Uterus (tissue), 4 donors: ENCODE measurements around the gene DLGAP1. TPM values are rescaled to one million over a fixed set of nuclear protein-coding genes. Genes with fewer than 3 reads are reported as not detected.
"Not testable (repeated sequence)": the region's sequence is repeated elsewhere in the genome, so short reads cannot be mapped to it uniquely, and the experiment has no call there.

ENCODE experiments used
- DNase-seq, 2 donors: peaks; one replicate each; pipeline ENCODE4 v3.0.0-alpha.2; 2019 to 2020
- H3K27ac ChIP-seq, 2 donors: fragments of 200-600 bp; sonication (generic); 1 replicate in 1 of 2; 2 replicates in 1 of 2; pipeline ENCODE4 v1.5.1; 2016 to 2018
- H3K27me3 ChIP-seq, 2 donors: fragments of 200-600 bp; sonication (generic); one replicate each; pipeline ENCODE4 v1.5.1; 2018 to 2019; ENCODE audit warnings: control low read depth in 1 of 2
- H3K36me3 ChIP-seq, 2 donors: fragments of 200-600 bp; sonication (generic); one replicate each; pipeline ENCODE4 v1.5.1; 2019; ENCODE audit warnings: control low read depth in 1 of 2
- H3K4me1 ChIP-seq, 2 donors: fragments of 200-600 bp; sonication (generic); one replicate each; pipeline ENCODE4 v1.5.1; 2018 to 2019; ENCODE audit warnings: control low read depth in 1 of 2
- H3K4me3 ChIP-seq, 2 donors: fragments of 200-600 bp; sonication (generic); 1 replicate in 1 of 2; 2 replicates in 1 of 2; pipeline ENCODE4 v1.5.1; 2018 to 2019; ENCODE audit warnings: mild to moderate bottlenecking in 1 of 2
- H3K9me3 ChIP-seq, 2 donors: fragments of 200-600 bp; sonication (generic); one replicate each; pipeline ENCODE4 v1.5.1; 2019; ENCODE audit warnings: control low read depth in 1 of 2
- POLR2A ChIP-seq, 2 donors: fragments of 450-650 bp; IDR thresholded peaks; one replicate each; pipeline ENCODE4 v1.6.1; 2016; ENCODE audit warnings: antibody characterized with exemption in 2 of 2, mild to moderate bottlenecking in 1 of 2, moderate library complexity in 1 of 2
- intact Hi-C: fragments of 100-400 bp; cut with DNase I; formaldehyde crosslinking; loops from one replicate; pipeline ENCODE4 v1.15.1; 2023; ENCODE audit warnings: low total_unique reads
- total RNA-seq, 4 donors: library from RNA; depleted of rRNA in 3 of 4; stranded (reverse); fragments of >200 nt in 3 of 4; gene quantifications; one replicate each; pipeline versions ENCODE4 v1.1.0 to v1.2.4, GENCODE V29; 2014 to 2023
- TF ChIP-seq, protein P1 (sequence below), 4 experiments: fragments of 200-600 bp in 2 of 4; fragments of 450-650 bp in 2 of 4; sonication (generic) in 2 of 4; IDR thresholded peaks; one replicate each; pipeline ENCODE4 v1.5.1; 2016 to 2019; ENCODE audit warnings: antibody characterized with exemption in 4 of 4, mild to moderate bottlenecking in 2 of 4, moderate library complexity in 1 of 4
- donor health status: DM: yes; HTN: yes; CAD: no.

The DLGAP1 gene
- total RNA-seq, 4 donors from 2014 or later, result 1.0 to 9.6 (median 3.3) TPM

DNA sequence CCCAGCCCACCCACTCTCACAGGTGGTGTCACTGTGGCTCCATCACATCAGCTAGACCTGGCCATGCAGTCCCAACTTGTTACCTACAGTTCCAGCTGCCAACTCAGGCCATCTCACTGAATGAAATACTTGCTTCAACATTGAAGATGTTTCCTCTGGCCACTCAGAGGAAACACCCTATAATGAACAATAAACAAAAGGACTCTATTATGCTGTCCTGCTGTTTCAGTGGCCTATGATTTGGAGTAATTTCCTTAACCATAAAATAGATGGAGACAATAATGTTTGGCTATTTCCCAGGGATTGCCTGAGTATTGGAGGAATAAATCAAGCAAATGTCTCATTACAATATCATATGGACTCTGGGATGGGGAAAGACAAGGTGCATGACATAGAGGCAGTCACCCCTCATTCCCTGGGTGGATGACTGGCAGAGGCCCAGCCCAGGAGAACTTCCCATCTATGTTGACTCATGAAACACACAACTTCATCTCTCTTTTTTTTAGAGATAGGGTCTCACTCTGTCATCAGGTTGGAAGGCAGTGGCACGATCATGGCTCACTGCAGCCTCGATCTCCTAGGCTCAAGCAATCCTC lies 870.7 kb downstream of the DLGAP1 start:
- DNase-seq, result no peak
- no peak for TF ChIP-seq POLR2A (IDR thresholded peaks at IDR 0.05)
- TF ChIP-seq, protein P1, sequence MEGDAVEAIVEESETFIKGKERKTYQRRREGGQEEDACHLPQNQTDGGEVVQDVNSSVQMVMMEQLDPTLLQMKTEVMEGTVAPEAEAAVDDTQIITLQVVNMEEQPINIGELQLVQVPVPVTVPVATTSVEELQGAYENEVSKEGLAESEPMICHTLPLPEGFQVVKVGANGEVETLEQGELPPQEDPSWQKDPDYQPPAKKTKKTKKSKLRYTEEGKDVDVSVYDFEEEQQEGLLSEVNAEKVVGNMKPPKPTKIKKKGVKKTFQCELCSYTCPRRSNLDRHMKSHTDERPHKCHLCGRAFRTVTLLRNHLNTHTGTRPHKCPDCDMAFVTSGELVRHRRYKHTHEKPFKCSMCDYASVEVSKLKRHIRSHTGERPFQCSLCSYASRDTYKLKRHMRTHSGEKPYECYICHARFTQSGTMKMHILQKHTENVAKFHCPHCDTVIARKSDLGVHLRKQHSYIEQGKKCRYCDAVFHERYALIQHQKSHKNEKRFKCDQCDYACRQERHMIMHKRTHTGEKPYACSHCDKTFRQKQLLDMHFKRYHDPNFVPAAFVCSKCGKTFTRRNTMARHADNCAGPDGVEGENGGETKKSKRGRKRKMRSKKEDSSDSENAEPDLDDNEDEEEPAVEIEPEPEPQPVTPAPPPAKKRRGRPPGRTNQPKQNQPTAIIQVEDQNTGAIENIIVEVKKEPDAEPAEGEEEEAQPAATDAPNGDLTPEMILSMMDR (IDR thresholded peaks at IDR 0.05), result no peak
- intact Hi-C loops, result no loop called here
- no peaks in the 10 kb centered on the region for H3K27me3 ChIP-seq
- H3K4me1 ChIP-seq, result no peaks in the 10 kb centered on the region
- H3K36me3 ChIP-seq, result no peaks in the 10 kb centered on the region
- H3K4me3 ChIP-seq, result no peak overlapping the region
- H3K9me3 ChIP-seq, result no peaks in the 10 kb centered on the region
- H3K27ac ChIP-seq, result no peak overlapping the region

DNA sequence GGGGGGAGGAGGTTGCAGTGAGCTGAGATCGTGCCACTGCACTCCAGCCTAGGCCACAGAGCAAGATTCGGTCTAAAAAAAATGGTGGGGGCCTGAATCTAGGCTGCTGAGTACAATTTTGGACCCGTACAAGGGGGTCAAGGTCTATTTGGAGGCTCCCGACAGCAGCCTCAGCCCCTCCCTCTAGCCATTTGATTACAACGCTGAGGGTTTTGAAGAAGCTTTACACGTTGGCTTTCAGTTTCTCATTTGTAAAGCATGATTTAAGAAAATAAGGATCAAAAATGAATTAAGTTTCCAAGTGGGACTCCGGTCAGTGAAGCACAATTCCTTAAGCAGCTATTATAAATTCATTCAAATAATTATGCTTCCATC lies 871.2 kb downstream of the DLGAP1 start:
- TF ChIP-seq, protein P1 (IDR thresholded peaks at IDR 0.05), result no peak
- TF ChIP-seq POLR2A (IDR thresholded peaks at IDR 0.05), result no peak
- no peak for DNase-seq
- H3K9me3 ChIP-seq, result no peaks in the 10 kb centered on the region
- no peak overlapping the region for H3K27ac ChIP-seq
- no peak overlapping the region for H3K4me3 ChIP-seq
- intact Hi-C loops, result no loop called here
- H3K27me3 ChIP-seq, result no peaks in the 10 kb centered on the region
- H3K4me1 ChIP-seq, result no peaks in the 10 kb centered on the region
- H3K36me3 ChIP-seq, result no peaks in the 10 kb centered on the region

DNA sequence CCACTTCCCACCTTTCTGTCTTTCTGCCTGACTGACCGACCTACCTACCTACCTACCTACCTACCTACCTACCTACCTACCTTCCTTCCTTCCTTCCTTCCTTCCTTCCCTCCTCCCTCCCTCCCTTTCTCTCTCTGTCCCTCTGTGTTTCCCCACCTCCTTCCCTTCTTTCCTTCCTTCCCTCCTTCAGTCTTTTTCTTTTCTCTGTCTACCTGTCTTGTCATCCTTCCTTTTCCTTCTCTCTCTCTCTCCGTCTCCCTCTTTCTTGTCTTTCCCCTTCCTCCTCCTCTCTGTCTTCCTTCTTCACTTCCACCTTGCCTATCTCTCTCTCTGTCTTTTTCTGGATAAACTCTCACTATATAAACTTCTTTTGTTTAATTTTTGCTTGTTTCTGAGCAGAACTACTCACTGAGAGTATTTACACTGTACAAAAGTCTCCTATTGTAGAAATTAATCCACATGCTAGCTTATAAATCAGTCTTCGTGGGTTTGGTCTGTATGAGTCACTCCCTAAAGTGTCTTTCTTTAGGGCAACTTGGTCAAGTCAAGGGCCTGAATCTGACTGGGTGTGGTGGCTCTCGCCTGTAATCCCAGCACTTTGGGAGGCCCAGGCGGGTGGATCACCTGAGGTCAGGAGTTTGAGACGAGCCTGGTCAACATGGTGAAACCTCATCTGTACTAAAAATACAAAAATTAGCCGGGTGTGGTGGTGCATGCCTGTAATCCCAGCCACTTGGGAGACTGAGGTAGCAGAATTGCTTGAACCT lies 871.8 kb downstream of the DLGAP1 start:
- H3K27me3 ChIP-seq, H3K4me1 ChIP-seq, DNase-seq, H3K4me3 ChIP-seq, intact Hi-C loops, H3K9me3 ChIP-seq, H3K27ac ChIP-seq, H3K36me3 ChIP-seq: not testable (repeated sequence)

GRCh38 chr18:3581890-3582289 lies 873.2 kb downstream of the DLGAP1 start:
- H3K4me1 ChIP-seq, result no peaks in the 10 kb centered on the region
- H3K27ac ChIP-seq, result no peak overlapping the region
- DNase-seq, result no peak
- intact Hi-C loops, result no loop called here
- H3K4me3 ChIP-seq, result no peak overlapping the region
- TF ChIP-seq, protein P1 (IDR thresholded peaks at IDR 0.05), result no peak
- no peak for TF ChIP-seq POLR2A (IDR thresholded peaks at IDR 0.05)
- H3K27me3 ChIP-seq, result no peaks in the 10 kb centered on the region
- no peaks in the 10 kb centered on the region for H3K9me3 ChIP-seq
- no peaks in the 10 kb centered on the region for H3K36me3 ChIP-seq

- H3K4me1 ChIP-seq, H3K36me3 ChIP-seq, H3K9me3 ChIP-seq, intact Hi-C loops, H3K27me3 ChIP-seq, DNase-seq, H3K4me3 ChIP-seq, H3K27ac ChIP-seq: not testable (repeated sequence)
Observed at GRCh38 chr18:3580523-3581025, 874.5 kb downstream of the DLGAP1 start.

GRCh38 chr18:3579701-3580100 lies 875.4 kb downstream of the DLGAP1 start:
- H3K9me3 ChIP-seq, result no peaks in the 10 kb centered on the region
- H3K27me3 ChIP-seq, result no peaks in the 10 kb centered on the region
- no peak overlapping the region for H3K4me3 ChIP-seq
- no peak for TF ChIP-seq POLR2A (IDR thresholded peaks at IDR 0.05)
- TF ChIP-seq, protein P1 (IDR thresholded peaks at IDR 0.05), result no peak
- intact Hi-C loops, result no loop called here
- no peaks in the 10 kb centered on the region for H3K36me3 ChIP-seq
- H3K4me1 ChIP-seq, result no peaks in the 10 kb centered on the region
- no peak overlapping the region for H3K27ac ChIP-seq
- DNase-seq, result no peak
